ENCODE results near the gene LDLRAP1.

- TF ChIP-seq CTCF (IDR thresholded peaks at IDR 0.05) (no peak), POLR2AphosphoS5 (IDR thresholded peaks at IDR 0.05) (no peak)
Measured at GRCh38 chr1:25581764-25582163, 38.4 kb downstream of the LDLRAP1 start.

All from upper lobe of left lung (tissue), 4 donors.